ENCODE data around the gene TNP1.

The TNP1 gene

DNA sequence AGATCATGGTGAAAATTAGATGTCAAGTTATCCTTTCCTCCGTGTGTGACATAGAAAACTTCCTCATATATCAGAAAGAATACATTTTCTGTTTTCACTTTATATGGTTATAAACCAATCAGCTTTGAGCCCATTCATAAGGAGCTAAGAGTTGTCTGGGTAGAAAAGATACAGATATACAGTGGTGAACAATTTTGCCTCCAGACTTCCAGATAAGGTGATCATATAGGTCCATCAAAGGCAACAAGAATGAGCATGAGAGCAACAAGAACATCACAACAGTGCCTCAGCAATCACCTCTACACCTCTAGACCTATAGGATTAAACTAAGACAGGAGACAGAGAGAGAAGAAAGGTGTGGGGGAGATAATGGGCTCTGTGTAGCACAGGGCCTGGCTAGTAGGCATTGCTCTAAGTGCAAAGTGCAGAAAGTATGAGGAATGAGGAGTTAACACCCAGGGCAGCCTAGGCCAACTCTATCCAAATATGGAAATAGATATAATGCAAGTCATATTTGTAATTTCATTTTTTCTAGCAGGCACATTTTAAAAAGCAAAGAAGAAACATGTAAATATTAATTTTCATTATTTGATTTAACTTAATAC lies 8.3 kb downstream of the TNP1 start:
- no peak for ATAC-seq
- TF ChIP-seq TOX (CRISPR knock-in tag; IDR thresholded peaks at IDR 0.05; ENCODE audit: borderline replicate concordance): no peak
- no peak for TF ChIP-seq CSDC2 (CRISPR knock-in tag; IDR thresholded peaks at IDR 0.05)
- TF ChIP-seq SNAI2 (CRISPR knock-in tag; IDR thresholded peaks at IDR 0.05): no peak
- no peak for TF ChIP-seq OSR1 (CRISPR knock-in tag; IDR thresholded peaks at IDR 0.05)
- TF ChIP-seq PPARA (CRISPR knock-in tag; IDR thresholded peaks at IDR 0.05; ENCODE audit: borderline replicate concordance): no peak

DNA sequence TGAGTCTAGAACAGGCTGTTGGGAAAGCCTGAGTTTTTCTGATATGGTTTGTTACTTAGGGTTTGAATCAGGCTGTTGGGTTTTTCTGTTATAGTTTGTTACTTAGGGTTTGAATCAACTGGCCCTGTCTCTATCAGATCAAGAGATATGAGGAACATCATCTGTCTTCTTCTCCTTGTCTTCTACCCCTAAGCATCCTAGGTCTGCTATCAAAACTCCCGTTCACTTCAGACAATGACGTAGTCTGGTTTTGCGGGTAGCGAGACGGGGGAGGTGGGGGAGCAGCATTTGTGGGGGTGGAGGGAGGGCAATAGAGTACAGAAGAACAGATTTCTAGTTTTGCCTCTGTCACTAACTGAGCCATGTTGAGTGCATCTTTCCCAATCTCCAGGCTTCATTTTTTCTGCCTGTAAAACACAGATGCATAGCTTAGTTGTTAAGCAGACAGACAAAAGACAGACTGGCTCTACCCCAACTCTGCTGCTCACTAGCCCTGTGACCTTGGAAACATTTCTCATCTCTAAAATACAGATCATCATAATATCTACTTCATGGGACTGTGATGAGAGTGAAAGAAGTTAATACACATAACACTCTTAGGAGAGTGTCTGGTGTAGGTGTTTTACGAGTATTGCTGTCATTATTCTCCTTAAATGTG lies 9.1 kb downstream of the TNP1 start:
- ATAC-seq: no peak
- TF ChIP-seq ZNF8 (CRISPR knock-in tag; IDR thresholded peaks at IDR 0.05) (no peak), ZFP30 (CRISPR knock-in tag; IDR thresholded peaks at IDR 0.05) (no peak), BACH2 (CRISPR knock-in tag; IDR thresholded peaks at IDR 0.05; ENCODE audit: borderline replicate concordance) (no peak), ZNF565 (CRISPR knock-in tag; conservative IDR thresholded peaks at IDR 0.05; ENCODE audit: low read depth) (no peak)
- TF ChIP-seq, protein P1, sequence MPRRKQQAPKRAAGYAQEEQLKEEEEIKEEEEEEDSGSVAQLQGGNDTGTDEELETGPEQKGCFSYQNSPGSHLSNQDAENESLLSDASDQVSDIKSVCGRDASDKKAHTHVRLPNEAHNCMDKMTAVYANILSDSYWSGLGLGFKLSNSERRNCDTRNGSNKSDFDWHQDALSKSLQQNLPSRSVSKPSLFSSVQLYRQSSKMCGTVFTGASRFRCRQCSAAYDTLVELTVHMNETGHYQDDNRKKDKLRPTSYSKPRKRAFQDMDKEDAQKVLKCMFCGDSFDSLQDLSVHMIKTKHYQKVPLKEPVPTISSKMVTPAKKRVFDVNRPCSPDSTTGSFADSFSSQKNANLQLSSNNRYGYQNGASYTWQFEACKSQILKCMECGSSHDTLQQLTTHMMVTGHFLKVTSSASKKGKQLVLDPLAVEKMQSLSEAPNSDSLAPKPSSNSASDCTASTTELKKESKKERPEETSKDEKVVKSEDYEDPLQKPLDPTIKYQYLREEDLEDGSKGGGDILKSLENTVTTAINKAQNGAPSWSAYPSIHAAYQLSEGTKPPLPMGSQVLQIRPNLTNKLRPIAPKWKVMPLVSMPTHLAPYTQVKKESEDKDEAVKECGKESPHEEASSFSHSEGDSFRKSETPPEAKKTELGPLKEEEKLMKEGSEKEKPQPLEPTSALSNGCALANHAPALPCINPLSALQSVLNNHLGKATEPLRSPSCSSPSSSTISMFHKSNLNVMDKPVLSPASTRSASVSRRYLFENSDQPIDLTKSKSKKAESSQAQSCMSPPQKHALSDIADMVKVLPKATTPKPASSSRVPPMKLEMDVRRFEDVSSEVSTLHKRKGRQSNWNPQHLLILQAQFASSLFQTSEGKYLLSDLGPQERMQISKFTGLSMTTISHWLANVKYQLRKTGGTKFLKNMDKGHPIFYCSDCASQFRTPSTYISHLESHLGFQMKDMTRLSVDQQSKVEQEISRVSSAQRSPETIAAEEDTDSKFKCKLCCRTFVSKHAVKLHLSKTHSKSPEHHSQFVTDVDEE (CRISPR knock-in tag; IDR thresholded peaks at IDR 0.05): no peak

DNA sequence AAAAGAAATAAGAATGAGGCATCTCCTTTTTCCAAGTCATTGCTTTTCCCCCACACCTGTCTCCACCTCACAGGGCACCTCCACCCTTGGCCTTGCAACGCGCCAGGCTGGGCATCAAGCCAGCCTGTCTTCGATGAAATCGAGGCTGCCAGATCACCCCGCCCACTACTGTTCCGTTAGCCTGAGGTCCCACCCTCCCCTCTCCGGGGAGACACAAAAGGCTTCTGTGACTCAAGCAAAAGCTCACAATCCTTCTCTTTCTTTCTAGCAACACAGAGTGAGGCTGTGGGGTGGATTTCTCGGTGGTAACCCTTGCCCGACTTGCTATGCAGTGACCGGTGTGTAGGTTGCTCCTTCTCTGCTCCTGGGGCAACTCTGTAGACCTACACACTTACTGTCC lies 9.9 kb downstream of the TNP1 start:
- ATAC-seq: no peak
- no peak for TF ChIP-seq CSDC2 (CRISPR knock-in tag; IDR thresholded peaks at IDR 0.05)
- TF ChIP-seq, protein P1 (CRISPR knock-in tag; IDR thresholded peaks at IDR 0.05): no peak
- TF ChIP-seq, protein P2, sequence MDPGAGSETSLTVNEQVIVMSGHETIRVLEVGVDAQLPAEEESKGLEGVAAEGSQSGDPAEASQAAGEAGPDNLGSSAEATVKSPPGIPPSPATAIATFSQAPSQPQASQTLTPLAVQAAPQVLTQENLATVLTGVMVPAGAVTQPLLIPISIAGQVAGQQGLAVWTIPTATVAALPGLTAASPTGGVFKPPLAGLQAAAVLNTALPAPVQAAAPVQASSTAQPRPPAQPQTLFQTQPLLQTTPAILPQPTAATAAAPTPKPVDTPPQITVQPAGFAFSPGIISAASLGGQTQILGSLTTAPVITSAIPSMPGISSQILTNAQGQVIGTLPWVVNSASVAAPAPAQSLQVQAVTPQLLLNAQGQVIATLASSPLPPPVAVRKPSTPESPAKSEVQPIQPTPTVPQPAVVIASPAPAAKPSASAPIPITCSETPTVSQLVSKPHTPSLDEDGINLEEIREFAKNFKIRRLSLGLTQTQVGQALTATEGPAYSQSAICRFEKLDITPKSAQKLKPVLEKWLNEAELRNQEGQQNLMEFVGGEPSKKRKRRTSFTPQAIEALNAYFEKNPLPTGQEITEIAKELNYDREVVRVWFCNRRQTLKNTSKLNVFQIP (CRISPR knock-in tag; IDR thresholded peaks at IDR 0.05; ENCODE audit: borderline replicate concordance, low read depth): no peak
- TF ChIP-seq ZFP3 (CRISPR knock-in tag; IDR thresholded peaks at IDR 0.05): no peak
- no peak for TF ChIP-seq BACH2 (CRISPR knock-in tag; IDR thresholded peaks at IDR 0.05; ENCODE audit: borderline replicate concordance)
- TF ChIP-seq TCF4 (CRISPR knock-in tag; IDR thresholded peaks at IDR 0.05; ENCODE audit: borderline replicate concordance): no peak
- TF ChIP-seq ARNTL (CRISPR knock-in tag; IDR thresholded peaks at IDR 0.05; ENCODE audit: borderline replicate concordance, low read depth): no peak
- TF ChIP-seq ESRRG (CRISPR knock-in tag; IDR thresholded peaks at IDR 0.05): no peak
- TF ChIP-seq, protein P3, sequence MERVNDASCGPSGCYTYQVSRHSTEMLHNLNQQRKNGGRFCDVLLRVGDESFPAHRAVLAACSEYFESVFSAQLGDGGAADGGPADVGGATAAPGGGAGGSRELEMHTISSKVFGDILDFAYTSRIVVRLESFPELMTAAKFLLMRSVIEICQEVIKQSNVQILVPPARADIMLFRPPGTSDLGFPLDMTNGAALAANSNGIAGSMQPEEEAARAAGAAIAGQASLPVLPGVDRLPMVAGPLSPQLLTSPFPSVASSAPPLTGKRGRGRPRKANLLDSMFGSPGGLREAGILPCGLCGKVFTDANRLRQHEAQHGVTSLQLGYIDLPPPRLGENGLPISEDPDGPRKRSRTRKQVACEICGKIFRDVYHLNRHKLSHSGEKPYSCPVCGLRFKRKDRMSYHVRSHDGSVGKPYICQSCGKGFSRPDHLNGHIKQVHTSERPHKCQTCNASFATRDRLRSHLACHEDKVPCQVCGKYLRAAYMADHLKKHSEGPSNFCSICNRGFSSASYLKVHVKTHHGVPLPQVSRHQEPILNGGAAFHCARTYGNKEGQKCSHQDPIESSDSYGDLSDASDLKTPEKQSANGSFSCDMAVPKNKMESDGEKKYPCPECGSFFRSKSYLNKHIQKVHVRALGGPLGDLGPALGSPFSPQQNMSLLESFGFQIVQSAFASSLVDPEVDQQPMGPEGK (CRISPR knock-in tag; IDR thresholded peaks at IDR 0.05; ENCODE audit: borderline replicate concordance): no peak
- TF ChIP-seq ZNF8 (CRISPR knock-in tag; IDR thresholded peaks at IDR 0.05): no peak
- TF ChIP-seq ZNF565 (CRISPR knock-in tag; conservative IDR thresholded peaks at IDR 0.05; ENCODE audit: low read depth): no peak
- TF ChIP-seq SNAI2 (CRISPR knock-in tag; IDR thresholded peaks at IDR 0.05): no peak
- no peak for TF ChIP-seq ZNF70 (CRISPR knock-in tag; IDR thresholded peaks at IDR 0.05)
- TF ChIP-seq ISL1 (CRISPR knock-in tag; IDR thresholded peaks at IDR 0.05): no peak
- TF ChIP-seq, protein P4, sequence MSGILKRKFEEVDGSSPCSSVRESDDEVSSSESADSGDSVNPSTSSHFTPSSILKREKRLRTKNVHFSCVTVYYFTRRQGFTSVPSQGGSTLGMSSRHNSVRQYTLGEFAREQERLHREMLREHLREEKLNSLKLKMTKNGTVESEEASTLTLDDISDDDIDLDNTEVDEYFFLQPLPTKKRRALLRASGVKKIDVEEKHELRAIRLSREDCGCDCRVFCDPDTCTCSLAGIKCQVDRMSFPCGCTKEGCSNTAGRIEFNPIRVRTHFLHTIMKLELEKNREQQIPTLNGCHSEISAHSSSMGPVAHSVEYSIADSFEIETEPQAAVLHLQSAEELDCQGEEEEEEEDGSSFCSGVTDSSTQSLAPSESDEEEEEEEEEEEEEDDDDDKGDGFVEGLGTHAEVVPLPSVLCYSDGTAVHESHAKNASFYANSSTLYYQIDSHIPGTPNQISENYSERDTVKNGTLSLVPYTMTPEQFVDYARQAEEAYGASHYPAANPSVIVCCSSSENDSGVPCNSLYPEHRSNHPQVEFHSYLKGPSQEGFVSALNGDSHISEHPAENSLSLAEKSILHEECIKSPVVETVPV (CRISPR knock-in tag; IDR thresholded peaks at IDR 0.05): no peak
- TF ChIP-seq GLIS3 (CRISPR knock-in tag; IDR thresholded peaks at IDR 0.05): no peak

Measured in SK-N-SH treated with all-trans-retinoic acid at 6 μM for 48 hours (cell line).